Measurements from ENCODE around the gene AMBP. TPM values are rescaled to one million over a fixed set of nuclear protein-coding genes. Genes with fewer than 3 reads are reported as not detected.

The AMBP gene
- total and polyA plus RNA-seq, 2 donors from 2014 or later, result 5.3 to 43.5 TPM

DNA sequence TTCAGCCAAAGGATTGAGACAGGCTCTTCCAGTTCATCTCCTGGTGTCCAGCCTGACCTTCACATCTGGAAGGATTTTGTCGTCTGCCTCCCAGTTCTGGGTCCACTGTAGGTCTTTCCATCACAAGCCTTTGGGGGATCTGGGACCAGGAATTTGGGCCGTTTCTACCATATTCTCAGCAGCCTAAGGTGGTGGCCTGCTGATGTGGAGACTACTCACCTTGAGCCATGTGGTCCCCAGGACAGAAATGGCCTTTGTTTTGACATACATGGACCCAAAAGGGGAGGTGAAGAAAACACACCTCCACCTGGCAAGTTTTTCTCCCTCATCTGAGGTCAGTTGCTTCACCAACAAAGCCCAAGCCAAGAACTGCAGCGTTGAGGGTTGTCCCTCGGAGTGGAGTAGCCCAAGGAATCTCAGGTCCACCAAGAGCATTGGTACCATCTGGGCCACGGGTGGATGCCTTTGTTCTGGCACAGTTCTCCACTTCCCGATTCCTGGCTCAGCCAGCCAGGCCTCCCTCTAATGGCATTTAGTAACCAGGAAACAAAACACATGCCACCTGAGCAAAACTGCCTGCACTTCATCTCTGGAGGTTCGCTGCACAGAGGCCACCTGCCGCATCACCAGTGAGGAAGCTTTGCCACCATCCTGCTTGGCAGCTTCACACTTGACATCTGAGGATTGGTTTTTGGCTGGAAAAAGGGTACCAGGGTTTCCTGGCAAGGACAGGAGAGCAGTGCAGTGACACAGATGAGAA, 24.7 kb downstream of the AMBP start:
- peak in 2 of 5 donors; percentile 4 to 25 for DNase-seq
- H3K27me3 ChIP-seq (ENCODE audit: control insufficient read depth, insufficient read depth, low read length), result no peaks in the 10 kb centered on the region
- no peaks in the 10 kb centered on the region for H3K4me1 ChIP-seq (ENCODE audit: control insufficient read depth in 2 of 3, insufficient read depth in 2 of 3, low read depth in 1 of 3, low read length in 3 of 3)
- FAIRE-seq, result no peak
- H3K36me3 ChIP-seq (ENCODE audit: control insufficient read depth in 2 of 3, insufficient read depth in 3 of 3, low read length in 3 of 3), result peaks cover 5 to 36% (median 32%) of the 10 kb centered on the region in 3 donors
- no peak overlapping the region for H3K9ac ChIP-seq (ENCODE audit: low read length in 3 of 3)
- H3K4me3 ChIP-seq (ENCODE audit: low read length in 3 of 3), result no peak overlapping the region
- no peak overlapping the region for H3K27ac ChIP-seq (ENCODE audit: low read depth in 2 of 2, low read length in 2 of 2)
- H3K9me3 ChIP-seq (ENCODE audit: control insufficient read depth in 2 of 3, insufficient read depth in 1 of 3, low read length in 3 of 3), result no peaks in the 10 kb centered on the region
- TF ChIP-seq, protein P1, sequence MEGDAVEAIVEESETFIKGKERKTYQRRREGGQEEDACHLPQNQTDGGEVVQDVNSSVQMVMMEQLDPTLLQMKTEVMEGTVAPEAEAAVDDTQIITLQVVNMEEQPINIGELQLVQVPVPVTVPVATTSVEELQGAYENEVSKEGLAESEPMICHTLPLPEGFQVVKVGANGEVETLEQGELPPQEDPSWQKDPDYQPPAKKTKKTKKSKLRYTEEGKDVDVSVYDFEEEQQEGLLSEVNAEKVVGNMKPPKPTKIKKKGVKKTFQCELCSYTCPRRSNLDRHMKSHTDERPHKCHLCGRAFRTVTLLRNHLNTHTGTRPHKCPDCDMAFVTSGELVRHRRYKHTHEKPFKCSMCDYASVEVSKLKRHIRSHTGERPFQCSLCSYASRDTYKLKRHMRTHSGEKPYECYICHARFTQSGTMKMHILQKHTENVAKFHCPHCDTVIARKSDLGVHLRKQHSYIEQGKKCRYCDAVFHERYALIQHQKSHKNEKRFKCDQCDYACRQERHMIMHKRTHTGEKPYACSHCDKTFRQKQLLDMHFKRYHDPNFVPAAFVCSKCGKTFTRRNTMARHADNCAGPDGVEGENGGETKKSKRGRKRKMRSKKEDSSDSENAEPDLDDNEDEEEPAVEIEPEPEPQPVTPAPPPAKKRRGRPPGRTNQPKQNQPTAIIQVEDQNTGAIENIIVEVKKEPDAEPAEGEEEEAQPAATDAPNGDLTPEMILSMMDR (IDR thresholded peaks at IDR 0.05; ENCODE audit: borderline replicate concordance, extremely low read depth, insufficient read depth), result no peak
- intact Hi-C loops (cut with DNase I), result no loop called here

DNA sequence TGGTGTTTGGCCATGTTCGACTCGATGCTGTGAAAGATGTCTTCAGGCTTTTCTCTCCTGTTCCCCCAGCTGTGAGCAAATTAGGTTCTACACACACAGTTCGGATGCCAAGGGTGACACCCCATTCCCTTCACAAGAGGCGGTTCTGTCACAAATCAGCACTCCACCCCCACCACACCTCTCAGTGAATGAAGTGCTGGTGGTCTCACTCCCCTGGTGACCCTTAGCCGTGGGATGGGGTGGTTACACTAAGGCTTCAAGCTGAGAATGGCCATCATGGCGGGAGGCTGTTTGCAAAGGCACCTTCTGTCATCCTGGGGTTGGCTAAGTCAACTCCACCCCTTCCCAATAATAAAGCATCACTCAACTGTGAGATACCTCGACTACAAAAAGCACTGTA, 26.4 kb downstream of the AMBP start:
- no peak overlapping the region for H3K9ac ChIP-seq (ENCODE audit: low read length in 3 of 3)
- no peaks in the 10 kb centered on the region for H3K9me3 ChIP-seq (ENCODE audit: control insufficient read depth in 2 of 3, insufficient read depth in 1 of 3, low read length in 3 of 3)
- H3K27me3 ChIP-seq (ENCODE audit: control insufficient read depth, insufficient read depth, low read length), result no peaks in the 10 kb centered on the region
- DNase-seq, result peak in 2 of 5 donors; percentile 2 to 9
- H3K27ac ChIP-seq (ENCODE audit: low read depth in 2 of 2, low read length in 2 of 2), result no peak overlapping the region
- no peaks in the 10 kb centered on the region for H3K4me1 ChIP-seq (ENCODE audit: control insufficient read depth in 2 of 3, insufficient read depth in 2 of 3, low read depth in 1 of 3, low read length in 3 of 3)
- FAIRE-seq, result no peak
- intact Hi-C loops (cut with DNase I), result no loop called here
- no peak overlapping the region for H3K4me3 ChIP-seq (ENCODE audit: low read length in 3 of 3)
- H3K36me3 ChIP-seq (ENCODE audit: control insufficient read depth in 2 of 3, insufficient read depth in 3 of 3, low read length in 3 of 3), result peaks cover 10 to 48% (median 38%) of the 10 kb centered on the region in 3 donors
- TF ChIP-seq, protein P1 (IDR thresholded peaks at IDR 0.05; ENCODE audit: borderline replicate concordance, extremely low read depth, insufficient read depth), result no peak

DNA sequence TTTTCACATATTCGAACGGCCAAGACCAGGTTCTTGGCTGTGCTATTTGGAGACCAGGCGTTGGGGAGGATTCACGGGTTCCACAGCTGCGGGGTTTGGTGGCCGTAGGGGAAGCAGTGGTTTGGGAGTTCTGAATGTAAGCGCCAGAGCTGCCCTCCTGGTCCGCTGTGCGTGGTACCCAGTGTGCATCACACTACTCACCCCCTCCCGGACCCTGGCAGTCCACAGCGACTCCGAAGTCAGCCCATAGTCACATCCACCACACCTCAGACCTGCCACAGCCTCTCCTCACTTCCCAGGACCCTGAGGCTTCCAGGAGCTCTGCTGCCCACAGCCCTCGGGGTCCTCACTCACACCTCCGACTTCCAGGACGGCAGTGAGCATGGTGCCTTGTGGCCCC, 26.8 kb downstream of the AMBP start:
- intact Hi-C loops (cut with DNase I), result no loop called here
- Histone ChIP-seq H3K4me3 (ENCODE audit: low read length in 3 of 3) (no peak overlapping the region), H3K27me3 (ENCODE audit: control insufficient read depth, insufficient read depth, low read length) (no peaks in the 10 kb centered on the region), H3K9me3 (ENCODE audit: control insufficient read depth in 2 of 3, insufficient read depth in 1 of 3, low read length in 3 of 3) (no peaks in the 10 kb centered on the region), H3K36me3 (ENCODE audit: control insufficient read depth in 2 of 3, insufficient read depth in 3 of 3, low read length in 3 of 3) (peaks cover 10 to 52% (median 40%) of the 10 kb centered on the region in 3 donors), H3K9ac (ENCODE audit: low read length in 3 of 3) (no peak overlapping the region), H3K27ac (ENCODE audit: low read depth in 2 of 2, low read length in 2 of 2) (no peak overlapping the region), H3K4me1 (ENCODE audit: control insufficient read depth in 2 of 3, insufficient read depth in 2 of 3, low read depth in 1 of 3, low read length in 3 of 3) (no peaks in the 10 kb centered on the region)
- TF ChIP-seq, protein P1 (IDR thresholded peaks at IDR 0.05; ENCODE audit: borderline replicate concordance, extremely low read depth, insufficient read depth), result no peak
- FAIRE-seq (no peak), DNase-seq (peak in 1 of 5 donors; percentile 18)

All from kidney (tissue), 14 donors.